GM12872 (cell line): ENCODE measurements around the gene CACNA1C.

ENCODE experiments used
- CTCF ChIP-seq: IDR thresholded peaks from 3 replicates; pipeline ENCODE4 v1.5.1; 2011; ENCODE audit warnings: low read depth, mild to moderate bottlenecking, low read length, moderate library complexity; ENCODE audit not compliant: insufficient read depth

Gene CACNA1C

GRCh38 chr12:2405039-2405438 lies 352.3 kb downstream of the CACNA1C start:
- TF ChIP-seq CTCF = no peak

GRCh38 chr12:2406903-2407302 lies 354.1 kb downstream of the CACNA1C start:
- no peak for TF ChIP-seq CTCF

GRCh38 chr12:2408262-2408661 lies 355.5 kb downstream of the CACNA1C start:
- TF ChIP-seq CTCF = no peak

GRCh38 chr12:2409656-2410265 lies 357.0 kb downstream of the CACNA1C start:
- TF ChIP-seq CTCF = no peak

GRCh38 chr12:2410496-2410895 lies 357.7 kb downstream of the CACNA1C start:
- TF ChIP-seq CTCF = no peak

GRCh38 chr12:2411011-2411410 lies 358.2 kb downstream of the CACNA1C start:
- TF ChIP-seq CTCF = no peak

GRCh38 chr12:2411616-2412304 lies 359.0 kb downstream of the CACNA1C start:
- TF ChIP-seq CTCF = no peak

- TF ChIP-seq CTCF = no peak
Measured at GRCh38 chr12:2412305-2412643, 359.5 kb downstream of the CACNA1C start.
